ENCODE results near the gene ZBTB24.
A peak's percentile ranks its signal among the peaks of the same experiment; 100 is the strongest.

The ZBTB24 gene

DNA sequence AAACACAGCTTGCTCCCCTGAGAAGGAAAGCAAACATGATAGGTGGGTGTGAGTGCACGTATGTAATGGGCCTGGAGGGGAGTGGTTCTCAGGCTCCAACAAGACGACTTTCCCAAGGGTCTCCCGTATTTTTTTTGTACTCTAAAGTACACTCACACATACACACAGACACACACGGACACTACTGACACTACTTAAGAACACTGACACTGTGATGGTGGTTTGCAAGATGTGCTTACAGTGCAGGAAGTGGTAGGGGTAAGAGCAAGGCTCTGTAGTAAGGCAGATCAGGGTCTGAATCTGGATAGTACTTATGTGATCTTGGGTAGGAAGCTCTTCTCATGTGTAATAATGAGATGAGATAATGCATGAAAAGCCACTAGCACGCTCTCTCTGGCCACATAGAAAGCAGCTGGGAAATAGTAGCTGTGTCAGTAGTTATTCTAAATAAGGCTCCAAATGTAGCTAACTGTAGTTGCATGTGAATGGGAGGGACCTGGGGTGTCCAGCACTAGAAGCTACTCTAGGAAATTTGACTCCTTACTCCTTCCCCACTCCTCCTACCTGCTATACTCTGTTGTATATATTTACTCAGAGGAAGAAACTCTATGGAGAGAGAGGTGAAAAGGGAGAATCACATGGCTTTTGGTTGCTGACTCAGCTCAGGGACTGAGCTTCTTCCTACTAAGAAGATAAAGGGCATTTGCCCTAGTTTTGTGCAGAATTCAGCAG is 8.4 kb upstream of the ZBTB24 start:
- peaks cover 4% of the 10 kb centered on the region for H3K36me3 Mint-ChIP-seq (ENCODE audit: insufficient read depth)
- peak overlapping the region; percentile 7 for H3K27ac Mint-ChIP-seq (ENCODE audit: low read depth)
- peak; percentile 99 for ATAC-seq (replicated peaks; ENCODE audit: extremely low read depth, poor library complexity, severe bottlenecking)
- H3K27me3 Mint-ChIP-seq = no peaks in the 10 kb centered on the region
- DNase-seq (ENCODE audit: low spot score in 2 of 2) = no peak
- H3K9me3 Mint-ChIP-seq = no peaks in the 10 kb centered on the region
- no peak overlapping the region for H3K4me3 Mint-ChIP-seq
- peaks cover 16% of the 10 kb centered on the region for H3K4me1 Mint-ChIP-seq

DNA sequence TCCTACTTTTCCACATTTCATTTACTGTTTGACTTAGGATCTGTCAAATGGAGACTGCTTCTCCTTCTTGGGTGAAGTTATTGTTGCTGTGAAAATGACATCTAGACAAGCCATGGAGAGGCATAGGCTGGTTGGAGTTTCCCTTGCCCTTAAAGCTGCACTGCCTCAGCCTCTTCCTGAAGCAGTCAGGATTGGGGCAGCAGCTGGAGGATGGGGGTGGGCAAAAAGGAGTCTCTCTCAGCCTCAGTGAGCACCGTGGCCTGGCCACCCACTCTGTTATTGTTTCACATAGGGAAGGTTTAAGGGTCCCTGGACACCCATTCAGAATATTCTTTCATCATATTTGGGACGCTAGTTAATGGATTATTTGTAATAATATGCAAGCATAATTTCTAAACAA is 7.7 kb upstream of the ZBTB24 start:
- Mint-ChIP-seq H3K27me3 (no peaks in the 10 kb centered on the region), H3K4me3 (no peak overlapping the region), H3K36me3 (ENCODE audit: insufficient read depth) (peaks cover 4% of the 10 kb centered on the region), H3K4me1 (peaks cover 16% of the 10 kb centered on the region), H3K27ac (ENCODE audit: low read depth) (peak overlapping the region; percentile 7), H3K9me3 (no peaks in the 10 kb centered on the region)
- no peak for ATAC-seq (replicated peaks; ENCODE audit: extremely low read depth, poor library complexity, severe bottlenecking)
- DNase-seq (ENCODE audit: low spot score in 2 of 2) = no peak

DNA sequence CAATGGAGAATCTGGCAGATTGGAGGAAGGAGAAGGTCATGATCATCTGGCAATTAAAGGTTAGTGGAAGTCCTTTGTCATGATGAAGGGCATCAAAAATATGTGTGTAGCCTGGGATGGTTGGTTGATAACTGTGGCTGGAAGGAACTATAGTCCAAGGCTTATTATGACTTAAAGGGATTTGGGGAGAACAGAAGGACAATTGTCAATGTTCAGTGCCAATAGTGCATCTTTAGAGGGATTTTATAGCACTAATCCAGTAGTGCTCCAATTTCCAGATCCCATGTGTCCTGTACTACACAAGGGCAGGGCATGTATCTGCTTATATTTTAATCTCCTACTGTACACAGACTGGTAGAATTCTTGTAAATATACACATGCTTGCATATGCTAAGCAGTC is 5.0 kb upstream of the ZBTB24 start:
- Mint-ChIP-seq H3K27ac (ENCODE audit: low read depth) (no peak overlapping the region), H3K36me3 (ENCODE audit: insufficient read depth) (peaks cover 2% of the 10 kb centered on the region), H3K4me1 (peaks cover 25% of the 10 kb centered on the region), H3K9me3 (no peaks in the 10 kb centered on the region), H3K27me3 (no peaks in the 10 kb centered on the region), H3K4me3 (no peak overlapping the region)
- no peak for ATAC-seq (replicated peaks; ENCODE audit: extremely low read depth, poor library complexity, severe bottlenecking)
- DNase-seq (ENCODE audit: low spot score in 2 of 2) = no peak

DNA sequence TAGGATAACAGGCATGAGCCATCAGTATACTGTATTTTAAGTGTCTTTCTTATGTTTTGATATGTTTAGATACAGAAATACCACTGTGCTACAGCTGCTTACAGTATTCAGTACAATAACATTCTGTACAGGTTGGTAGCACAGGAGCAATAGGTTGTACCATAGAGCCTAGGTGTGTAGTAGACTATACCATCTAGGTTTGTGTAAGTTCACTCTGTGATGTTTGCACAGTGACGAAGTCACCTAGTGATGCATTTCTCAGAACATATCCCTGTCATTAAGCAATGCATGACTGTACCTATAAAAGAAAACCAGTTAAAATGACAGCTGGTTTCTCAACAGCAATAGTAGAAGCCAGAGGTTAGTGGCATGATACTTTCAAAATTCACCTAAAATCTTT is 3.0 kb upstream of the ZBTB24 start:
- H3K4me1 Mint-ChIP-seq = peaks cover 32% of the 10 kb centered on the region
- no peaks in the 10 kb centered on the region for H3K27me3 Mint-ChIP-seq
- H3K9me3 Mint-ChIP-seq = no peaks in the 10 kb centered on the region
- no peak for DNase-seq (ENCODE audit: low spot score in 2 of 2)
- peaks cover 13% of the 10 kb centered on the region for H3K36me3 Mint-ChIP-seq (ENCODE audit: insufficient read depth)
- no peak for ATAC-seq (replicated peaks; ENCODE audit: extremely low read depth, poor library complexity, severe bottlenecking)
- no peak overlapping the region for H3K4me3 Mint-ChIP-seq
- H3K27ac Mint-ChIP-seq (ENCODE audit: low read depth) = peak overlapping the region; percentile 7

DNA sequence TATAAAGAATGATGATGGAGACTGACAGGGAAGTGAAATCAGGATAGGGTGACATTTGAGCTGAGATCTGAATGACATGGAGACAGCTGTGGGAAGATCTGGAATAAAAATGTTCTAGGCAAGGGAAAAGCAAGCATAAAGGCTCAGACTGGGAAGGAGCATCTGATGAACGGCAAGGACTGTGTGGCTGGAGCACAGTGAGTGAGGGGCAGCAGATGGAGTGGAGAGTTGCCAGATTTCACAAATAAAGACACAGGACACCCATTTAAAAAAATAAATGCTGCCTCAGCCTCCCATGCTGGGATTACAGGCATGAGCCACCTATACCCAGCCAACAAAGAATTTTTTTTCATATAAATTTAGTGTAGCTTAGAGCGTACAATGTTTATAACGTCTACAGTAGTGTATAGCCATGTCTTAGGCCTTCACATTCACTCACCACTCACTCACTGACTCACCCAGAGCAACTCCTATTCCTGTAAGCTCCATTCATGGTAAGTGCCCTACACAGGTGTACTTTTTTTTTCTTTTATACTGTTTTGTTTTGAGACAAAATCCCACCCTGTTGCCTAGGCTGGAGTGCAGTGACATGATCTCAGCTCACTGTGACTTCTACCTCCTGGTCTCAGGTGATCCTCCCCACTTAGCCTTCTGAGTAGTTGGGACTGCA is 2.4 kb upstream of the ZBTB24 start:
- H3K4me3 Mint-ChIP-seq = no peak overlapping the region
- no peaks in the 10 kb centered on the region for H3K9me3 Mint-ChIP-seq
- no peak for ATAC-seq (replicated peaks; ENCODE audit: extremely low read depth, poor library complexity, severe bottlenecking)
- peaks cover 15% of the 10 kb centered on the region for H3K36me3 Mint-ChIP-seq (ENCODE audit: insufficient read depth)
- H3K27me3 Mint-ChIP-seq = no peaks in the 10 kb centered on the region
- H3K27ac Mint-ChIP-seq (ENCODE audit: low read depth) = no peak overlapping the region
- DNase-seq (ENCODE audit: low spot score in 2 of 2) = no peak
- peaks cover 31% of the 10 kb centered on the region for H3K4me1 Mint-ChIP-seq

GRCh38 chr6:109484122-109484521 is 1.1 kb upstream of the ZBTB24 start:
- DNase-seq (ENCODE audit: low spot score in 2 of 2) (no peak), ATAC-seq (replicated peaks; ENCODE audit: extremely low read depth, poor library complexity, severe bottlenecking) (no peak)
- Mint-ChIP-seq H3K27ac (ENCODE audit: low read depth) (peak overlapping the region; percentile 23), H3K4me1 (peaks cover 42% of the 10 kb centered on the region), H3K9me3 (no peaks in the 10 kb centered on the region), H3K4me3 (peak overlapping the region; percentile 92), H3K27me3 (no peaks in the 10 kb centered on the region), H3K36me3 (ENCODE audit: insufficient read depth) (peaks cover 18% of the 10 kb centered on the region)

- H3K27me3 Mint-ChIP-seq = no peaks in the 10 kb centered on the region
- H3K27ac Mint-ChIP-seq (ENCODE audit: low read depth) = peak overlapping the region; percentile 23
- ATAC-seq (replicated peaks; ENCODE audit: extremely low read depth, poor library complexity, severe bottlenecking) = peak; percentile 26
- peaks cover 20% of the 10 kb centered on the region for H3K36me3 Mint-ChIP-seq (ENCODE audit: insufficient read depth)
- peak overlapping the region; percentile 92 for H3K4me3 Mint-ChIP-seq
- H3K4me1 Mint-ChIP-seq = peaks cover 47% of the 10 kb centered on the region
- no peak for DNase-seq (ENCODE audit: low spot score in 2 of 2)
- H3K9me3 Mint-ChIP-seq = no peaks in the 10 kb centered on the region
Measured at GRCh38 chr6:109483735-109484057, 677 bp upstream of the ZBTB24 start.

DNA sequence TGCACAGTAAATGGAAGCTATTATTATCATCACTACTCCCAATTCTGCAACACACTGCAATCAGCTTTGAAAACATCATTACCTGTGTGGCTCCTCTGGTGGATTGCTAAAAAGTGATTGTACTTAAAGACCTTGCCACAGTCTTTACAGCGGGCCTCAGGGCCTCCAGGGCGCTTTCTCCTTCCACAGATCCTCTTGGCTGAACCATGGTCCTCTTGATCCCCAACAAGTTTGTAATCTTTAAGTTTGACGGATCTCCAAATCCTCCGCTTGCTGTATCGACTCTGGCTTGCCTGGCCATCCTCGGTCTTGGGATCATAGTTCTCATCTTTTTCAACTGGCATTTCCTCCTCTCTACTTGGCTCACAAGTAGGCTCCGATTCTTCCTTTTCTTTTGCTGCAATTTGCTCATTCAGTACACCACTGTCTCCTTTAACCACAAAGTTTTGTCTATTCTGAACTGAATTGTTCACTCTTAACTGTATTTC is 2.0 kb downstream of the ZBTB24 start:
- no peak overlapping the region for H3K27ac Mint-ChIP-seq (ENCODE audit: low read depth)
- ATAC-seq (replicated peaks; ENCODE audit: extremely low read depth, poor library complexity, severe bottlenecking) = no peak
- H3K4me3 Mint-ChIP-seq = peak overlapping the region; percentile 92
- no peak for DNase-seq (ENCODE audit: low spot score in 2 of 2)
- H3K27me3 Mint-ChIP-seq = no peaks in the 10 kb centered on the region
- H3K4me1 Mint-ChIP-seq = peaks cover 63% of the 10 kb centered on the region
- H3K9me3 Mint-ChIP-seq = no peaks in the 10 kb centered on the region
- peaks cover 31% of the 10 kb centered on the region for H3K36me3 Mint-ChIP-seq (ENCODE audit: insufficient read depth)

DNA sequence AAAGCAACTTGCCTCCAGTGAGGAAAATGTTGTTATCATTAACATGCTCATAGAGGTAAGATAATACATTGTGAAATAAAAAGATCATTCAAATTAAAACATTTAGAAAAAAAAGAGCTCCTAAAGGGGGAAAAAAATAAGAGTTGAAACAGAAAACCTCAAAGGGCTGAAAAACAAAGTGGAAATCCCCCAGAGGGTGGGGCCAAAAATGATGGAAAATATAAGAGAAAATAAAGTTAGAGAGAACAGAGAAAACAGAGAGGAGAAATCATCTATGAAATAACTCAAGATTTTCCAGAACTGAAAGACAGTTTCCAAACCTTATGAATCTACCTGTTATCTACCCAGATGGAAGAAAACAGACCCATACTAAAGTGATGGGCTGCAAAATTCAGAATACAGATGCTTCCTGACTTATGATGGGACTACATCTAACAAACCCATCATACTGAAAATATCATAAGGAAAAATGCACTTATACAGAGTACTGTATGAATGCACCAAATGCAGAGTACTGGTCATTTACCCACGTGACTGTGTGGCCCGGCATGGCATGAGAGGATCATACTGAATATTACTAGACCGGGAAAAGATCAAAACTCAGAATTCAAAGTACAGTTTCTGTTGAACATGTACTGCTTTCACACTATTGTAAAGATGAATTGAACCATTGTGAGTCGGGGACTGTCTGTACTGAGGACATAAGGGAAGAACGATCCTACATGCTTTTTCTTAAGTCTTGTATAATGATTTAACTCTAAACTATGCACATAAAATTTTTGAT is 4.0 kb downstream of the ZBTB24 start:
- Mint-ChIP-seq H3K9me3 (no peaks in the 10 kb centered on the region), H3K4me1 (peaks cover 72% of the 10 kb centered on the region), H3K4me3 (peak overlapping the region; percentile 92), H3K27me3 (no peaks in the 10 kb centered on the region), H3K36me3 (ENCODE audit: insufficient read depth) (peaks cover 48% of the 10 kb centered on the region), H3K27ac (ENCODE audit: low read depth) (peak overlapping the region; percentile 81)
- ATAC-seq (replicated peaks; ENCODE audit: extremely low read depth, poor library complexity, severe bottlenecking) = no peak
- DNase-seq (ENCODE audit: low spot score in 2 of 2) = no peak

DNA sequence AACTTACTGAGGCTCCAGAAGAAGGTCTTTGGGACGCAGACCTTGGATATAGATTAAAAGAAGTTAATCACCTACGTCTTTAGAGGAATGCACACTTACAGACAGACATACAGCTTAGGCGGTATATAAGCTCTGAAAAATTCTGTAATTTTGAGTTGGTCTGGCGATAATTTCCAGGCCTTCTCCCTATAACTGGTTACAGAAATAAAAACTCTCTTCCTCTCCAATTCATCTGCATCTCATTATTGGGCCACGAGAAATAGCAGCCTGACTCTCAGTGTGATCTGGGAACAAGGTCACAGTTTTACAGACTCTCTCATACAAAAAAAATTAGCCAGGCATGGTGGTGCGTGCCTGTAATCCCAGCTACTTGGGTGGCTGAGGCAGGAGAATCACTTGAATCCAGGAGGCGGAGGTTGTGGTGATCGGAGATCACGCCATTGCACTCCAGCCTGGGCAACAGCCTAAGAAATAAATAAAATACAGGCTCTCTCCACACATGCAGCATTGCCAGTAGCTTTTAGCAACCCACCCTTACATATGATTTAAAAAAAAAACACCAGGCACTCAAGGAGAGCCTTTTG is 4.7 kb downstream of the ZBTB24 start:
- DNase-seq (ENCODE audit: low spot score in 2 of 2) = no peak
- peaks cover 54% of the 10 kb centered on the region for H3K36me3 Mint-ChIP-seq (ENCODE audit: insufficient read depth)
- no peaks in the 10 kb centered on the region for H3K9me3 Mint-ChIP-seq

DNA sequence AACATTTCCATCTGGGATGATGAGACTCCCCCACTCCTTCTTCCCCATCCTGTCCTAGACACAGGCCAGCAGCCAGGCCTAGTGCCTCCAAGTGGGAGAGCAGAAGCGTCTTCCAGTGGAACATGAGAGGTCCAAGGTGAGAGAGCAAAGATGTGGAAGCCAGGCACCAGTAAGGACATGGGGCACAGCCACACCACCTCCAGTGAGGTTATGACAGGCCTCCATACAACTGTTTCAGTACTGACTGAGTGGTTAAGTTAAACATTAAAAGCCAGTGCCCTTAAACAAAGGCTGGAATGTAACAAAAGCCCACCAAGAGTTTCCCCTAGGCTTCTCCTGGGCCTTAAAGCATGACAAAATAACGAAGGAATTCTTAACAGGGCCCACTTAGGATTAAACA is 5.3 kb downstream of the ZBTB24 start:
- H3K4me1 Mint-ChIP-seq = peaks cover 76% of the 10 kb centered on the region
- H3K27me3 Mint-ChIP-seq = no peaks in the 10 kb centered on the region
- peak overlapping the region; percentile 56 for H3K27ac Mint-ChIP-seq (ENCODE audit: low read depth)
- H3K4me3 Mint-ChIP-seq = peak overlapping the region; percentile 92
- DNase-seq (ENCODE audit: low spot score in 2 of 2) (no peak), ATAC-seq (replicated peaks; ENCODE audit: extremely low read depth, poor library complexity, severe bottlenecking) (no peak)
- peaks cover 58% of the 10 kb centered on the region for H3K36me3 Mint-ChIP-seq (ENCODE audit: insufficient read depth)
- no peaks in the 10 kb centered on the region for H3K9me3 Mint-ChIP-seq

More for the DNA sequence above, 4.7 kb downstream of the ZBTB24 start:
- Mint-ChIP-seq H3K4me3 (peak overlapping the region; percentile 92), H3K4me1 (peaks cover 70% of the 10 kb centered on the region), H3K27ac (ENCODE audit: low read depth) (peak overlapping the region; percentile 81), H3K27me3 (no peaks in the 10 kb centered on the region)
- no peak for ATAC-seq (replicated peaks; ENCODE audit: extremely low read depth, poor library complexity, severe bottlenecking)

- peak overlapping the region; percentile 56 for H3K27ac Mint-ChIP-seq (ENCODE audit: low read depth)
- H3K9me3 Mint-ChIP-seq = no peaks in the 10 kb centered on the region
- DNase-seq (ENCODE audit: low spot score in 2 of 2) = no peak
- H3K27me3 Mint-ChIP-seq = no peaks in the 10 kb centered on the region
- H3K4me1 Mint-ChIP-seq = peaks cover 76% of the 10 kb centered on the region
- H3K36me3 Mint-ChIP-seq (ENCODE audit: insufficient read depth) = peaks cover 59% of the 10 kb centered on the region
- H3K4me3 Mint-ChIP-seq = peak overlapping the region; percentile 92
- ATAC-seq (replicated peaks; ENCODE audit: extremely low read depth, poor library complexity, severe bottlenecking) = no peak
Measured at GRCh38 chr6:109477184-109477583, 5.8 kb downstream of the ZBTB24 start.
